ENCODE measurements around the gene CAPN13. TPM values are rescaled to one million over a fixed set of nuclear protein-coding genes. Genes with fewer than 3 reads are reported as not detected.

The CAPN13 gene
- total RNA-seq, 4 donors from 2014 or later: 0.12 TPM; not detected in 3

GRCh38 chr2:30714811-30715709 lies 92.2 kb downstream of the CAPN13 start:
- Histone ChIP-seq H3K9me3 (no peaks in the 10 kb centered on the region), H3K27ac (no peak overlapping the region), H3K27me3 (no peaks in the 10 kb centered on the region), H3K4me1 (no peaks in the 10 kb centered on the region), H3K4me3 (no peak overlapping the region), H3K36me3 (no peaks in the 10 kb centered on the region)
- 68 to 79% methylated on average over 2 to 8 of the region's 8 CpGs for WGBS, 2 donors (ENCODE audit: low coverage in 1 of 2)
- ATAC-seq: no peak
- TF ChIP-seq CTCF (IDR thresholded peaks at IDR 0.05) (no peak), EP300 (IDR thresholded peaks at IDR 0.05) (no peak), POLR2AphosphoS5 (IDR thresholded peaks at IDR 0.05) (no peak), POLR2A (IDR thresholded peaks at IDR 0.05) (no peak)

DNA sequence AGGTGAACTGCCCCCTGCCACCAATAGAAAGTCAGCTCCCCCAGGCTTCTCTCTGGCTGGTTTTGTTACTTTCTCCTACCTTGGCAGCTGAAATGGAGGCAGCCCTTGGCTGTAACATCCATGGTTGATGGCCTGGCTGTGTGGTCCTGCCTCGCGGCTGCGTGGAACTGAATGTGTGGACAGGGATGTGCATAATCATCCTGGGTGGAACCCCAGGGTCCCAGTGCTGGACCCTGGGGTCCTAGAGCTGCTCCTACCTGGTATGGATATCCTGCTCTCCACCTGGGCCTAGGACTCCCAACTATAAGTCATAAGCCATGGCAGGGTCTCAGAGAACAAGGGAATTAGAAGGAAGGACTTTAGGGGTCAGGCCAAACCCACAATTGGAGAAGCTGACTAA lies 93.5 kb downstream of the CAPN13 start:
- TF ChIP-seq POLR2AphosphoS5 (IDR thresholded peaks at IDR 0.05) (no peak), POLR2A (IDR thresholded peaks at IDR 0.05) (no peak), EP300 (IDR thresholded peaks at IDR 0.05) (no peak), CTCF (IDR thresholded peaks at IDR 0.05) (no peak)
- ATAC-seq: no peak
- Histone ChIP-seq H3K4me1 (no peaks in the 10 kb centered on the region), H3K27me3 (no peaks in the 10 kb centered on the region), H3K27ac (no peak overlapping the region), H3K4me3 (no peak overlapping the region), H3K9me3 (no peaks in the 10 kb centered on the region), H3K36me3 (no peaks in the 10 kb centered on the region)
- WGBS, 2 donors (ENCODE audit: low coverage in 1 of 2): 90 to 100% methylated on average over 1 to 2 of the region's 3 CpGs

GRCh38 chr2:30711646-30712085 lies 95.6 kb downstream of the CAPN13 start:
- H3K27me3 ChIP-seq: no peaks in the 10 kb centered on the region
- WGBS, 2 donors (ENCODE audit: low coverage in 1 of 2): 21 to 38% methylated on average over 3 to 4 of the region's 4 CpGs
- no peak overlapping the region for H3K4me3 ChIP-seq
- no peaks in the 10 kb centered on the region for H3K36me3 ChIP-seq
- no peaks in the 10 kb centered on the region for H3K9me3 ChIP-seq
- peaks cover 0 to 4% (median 2%) of the 10 kb centered on the region in 3 donors for H3K4me1 ChIP-seq
- ATAC-seq: peak; percentile 72
- peak; percentile 35 for TF ChIP-seq POLR2AphosphoS5 (IDR thresholded peaks at IDR 0.05)
- peak; percentile 98 to 99 (median 98) for TF ChIP-seq CTCF (IDR thresholded peaks at IDR 0.05)
- TF ChIP-seq EP300 (IDR thresholded peaks at IDR 0.05): no peak
- no peak for TF ChIP-seq POLR2A (IDR thresholded peaks at IDR 0.05)
- no peak overlapping the region for H3K27ac ChIP-seq

DNA sequence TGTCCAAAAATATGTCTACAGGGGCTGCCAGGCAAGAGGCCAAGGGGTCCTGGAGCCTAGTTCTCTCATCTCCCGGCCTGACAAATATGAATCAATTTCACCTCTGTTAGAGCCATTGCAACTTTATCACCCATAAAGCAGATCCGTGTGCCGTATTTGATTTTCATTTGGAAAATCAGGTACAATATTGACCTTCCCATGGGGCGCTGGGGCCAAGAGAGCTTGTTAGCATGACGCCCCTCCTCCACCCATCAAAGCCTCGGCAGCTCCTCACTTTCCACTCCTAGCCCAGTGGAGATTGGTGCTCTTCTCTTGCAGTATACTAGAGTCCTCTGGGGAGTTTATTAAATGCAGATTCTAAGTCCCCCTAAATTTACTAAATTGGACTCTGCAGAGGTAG lies 96.8 kb downstream of the CAPN13 start:
- 98 to 100% methylated on average over 4 to 5 of the region's 6 CpGs for WGBS, 2 donors (ENCODE audit: low coverage in 1 of 2)
- no peak overlapping the region for H3K27ac ChIP-seq
- no peaks in the 10 kb centered on the region for H3K36me3 ChIP-seq
- H3K9me3 ChIP-seq: no peaks in the 10 kb centered on the region
- ATAC-seq: no peak
- peaks cover 0 to 16% (median 5%) of the 10 kb centered on the region in 3 donors for H3K4me1 ChIP-seq
- no peak for TF ChIP-seq POLR2AphosphoS5 (IDR thresholded peaks at IDR 0.05)
- no peaks in the 10 kb centered on the region for H3K27me3 ChIP-seq
- H3K4me3 ChIP-seq: no peak overlapping the region

DNA sequence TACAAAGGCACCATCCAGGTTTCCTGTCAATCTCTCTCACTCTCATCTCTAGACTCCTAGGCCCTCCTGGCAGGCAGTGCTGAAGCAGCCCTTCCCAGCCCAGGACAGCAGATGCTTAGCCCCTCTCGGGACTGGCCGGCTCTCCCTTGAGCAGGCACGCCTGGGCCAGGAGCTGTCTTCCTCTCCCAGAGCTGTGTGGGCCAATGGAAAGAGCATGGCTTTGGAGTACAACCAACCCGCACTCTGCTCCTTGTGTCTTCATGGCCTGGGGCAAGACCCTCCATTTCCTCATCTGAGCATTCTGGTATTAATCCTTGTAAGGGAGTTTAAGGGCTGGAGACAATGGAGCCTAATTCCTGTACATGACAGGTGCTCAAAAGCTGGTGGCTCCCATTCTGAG lies 97.2 kb downstream of the CAPN13 start:
- Histone ChIP-seq H3K27ac (no peak overlapping the region), H3K9me3 (no peaks in the 10 kb centered on the region), H3K36me3 (no peaks in the 10 kb centered on the region), H3K27me3 (no peaks in the 10 kb centered on the region), H3K4me3 (no peak overlapping the region), H3K4me1 (peaks cover 0 to 20% (median 6%) of the 10 kb centered on the region in 3 donors)
- TF ChIP-seq EP300 (IDR thresholded peaks at IDR 0.05) (no peak), CTCF (IDR thresholded peaks at IDR 0.05) (no peak), POLR2A (IDR thresholded peaks at IDR 0.05) (no peak), POLR2AphosphoS5 (IDR thresholded peaks at IDR 0.05) (no peak)
- no CpG with 5 or more reads among the region's 4 CpGs for WGBS, 2 donors (ENCODE audit: low coverage in 1 of 2)
- no peak for ATAC-seq
